DMS 273 treated with DMSO at 0.1 percent for 48 hours (cell line): ENCODE results near the gene CFAP299.

Experiments
- DNase-seq: peaks from one replicate; lab custom pipeline; 2025; lab: John Stamatoyannopoulos, UW

CFAP299 gene

GRCh38 chr4:80447493-80447892 lies 112.0 kb downstream of the CFAP299 start:
- no peak for DNase-seq

GRCh38 chr4:80448056-80448455 lies 112.5 kb downstream of the CFAP299 start:
- DNase-seq: no peak

GRCh38 chr4:80452055-80452454 lies 116.5 kb downstream of the CFAP299 start:
- no peak for DNase-seq

- no peak for DNase-seq
Observed at GRCh38 chr4:80452768-80453167, 117.2 kb downstream of the CFAP299 start.

GRCh38 chr4:80454040-80454439 lies 118.5 kb downstream of the CFAP299 start:
- DNase-seq: no peak

- DNase-seq: no peak
Observed at GRCh38 chr4:80454556-80454955, 119.0 kb downstream of the CFAP299 start.

- DNase-seq: no peak
Observed at GRCh38 chr4:80459918-80460473, 124.5 kb downstream of the CFAP299 start.

- DNase-seq: no peak
Observed at GRCh38 chr4:80461412-80461811, 125.9 kb downstream of the CFAP299 start.

- DNase-seq: no peak
Observed at GRCh38 chr4:80462621-80463091, 127.1 kb downstream of the CFAP299 start.

- no peak for DNase-seq
Observed at GRCh38 chr4:80463509-80463908, 128.0 kb downstream of the CFAP299 start.

GRCh38 chr4:80465238-80465637 lies 129.7 kb downstream of the CFAP299 start:
- DNase-seq: no peak

- DNase-seq: no peak
Observed at GRCh38 chr4:80465736-80466135, 130.2 kb downstream of the CFAP299 start.

GRCh38 chr4:80466618-80467017 lies 131.1 kb downstream of the CFAP299 start:
- no peak for DNase-seq

- DNase-seq: no peak
Observed at GRCh38 chr4:80471756-80472155, 136.2 kb downstream of the CFAP299 start.

- DNase-seq: no peak
Observed at GRCh38 chr4:80475236-80475635, 139.7 kb downstream of the CFAP299 start.

GRCh38 chr4:80475798-80476197 lies 140.3 kb downstream of the CFAP299 start:
- no peak for DNase-seq

- DNase-seq: no peak
Observed at GRCh38 chr4:80484712-80485111, 149.2 kb downstream of the CFAP299 start.

GRCh38 chr4:80486603-80487002 lies 151.1 kb downstream of the CFAP299 start:
- DNase-seq: no peak

GRCh38 chr4:80489798-80490197 lies 154.3 kb downstream of the CFAP299 start:
- DNase-seq: no peak

- DNase-seq: no peak
Observed at GRCh38 chr4:80492761-80493160, 157.2 kb downstream of the CFAP299 start.

GRCh38 chr4:80495865-80496264 lies 160.3 kb downstream of the CFAP299 start:
- DNase-seq: no peak

GRCh38 chr4:80498725-80499124 lies 163.2 kb downstream of the CFAP299 start:
- no peak for DNase-seq

GRCh38 chr4:80500613-80501012 lies 165.1 kb downstream of the CFAP299 start:
- no peak for DNase-seq

GRCh38 chr4:80507077-80507476 lies 171.5 kb downstream of the CFAP299 start:
- DNase-seq: no peak

GRCh38 chr4:80507507-80507906 lies 172.0 kb downstream of the CFAP299 start:
- DNase-seq: no peak
